ENCODE results near the gene PTPRN2. TPM values are rescaled to one million over a fixed set of nuclear protein-coding genes. Genes with fewer than 3 reads are reported as not detected.

Gene PTPRN2
- total RNA-seq, 2 experiments from 2014 or later, result 0.70 TPM; not detected in 1

DNA sequence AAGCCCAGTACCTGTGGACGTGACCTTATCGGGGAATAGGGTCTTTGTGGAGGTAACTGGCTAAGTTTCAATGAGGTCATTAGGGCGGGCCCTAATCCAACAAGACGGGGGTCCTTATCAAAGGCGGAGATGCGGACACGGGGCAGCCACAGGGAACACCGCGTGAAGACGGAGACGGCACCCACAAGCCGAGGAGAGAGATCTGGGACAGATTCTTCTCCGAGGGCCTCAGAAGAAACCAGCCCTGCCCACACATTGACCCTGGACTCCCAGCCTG lies 733.9 kb downstream of the PTPRN2 start:
- no peaks in the 10 kb centered on the region for H3K9me2 ChIP-seq (ENCODE audit: insufficient read depth, low read length)
- no peaks in the 10 kb centered on the region for H4K20me1 ChIP-seq (ENCODE audit: insufficient read depth, low read length)
- POLR2A ChIA-PET, result no interaction called here
- H2AFZ ChIP-seq (ENCODE audit: low read length), result no peak overlapping the region
- CTCF ChIA-PET (ENCODE audit: unreplicated experiment), result no interaction called here
- no peaks in the 10 kb centered on the region for H3K36me3 ChIP-seq (ENCODE audit: insufficient read depth, low read length)
- H3K4me3 ChIP-seq (ENCODE audit: low read depth, low read length, poor library complexity, severe bottlenecking), result no peak overlapping the region
- no peak overlapping the region for H3K4me2 ChIP-seq (ENCODE audit: low read length)
- TF ChIP-seq EZH2phosphoT487 (IDR thresholded peaks at IDR 0.05; ENCODE audit: borderline replicate concordance, low read depth, low read length), result no peak
- TF ChIP-seq CTCF (conservative IDR thresholded peaks at IDR 0.05; ENCODE audit: low read length), result no peak
- H3K4me1 ChIP-seq (ENCODE audit: insufficient read depth, low read length, poor library complexity, severe bottlenecking), result no peaks in the 10 kb centered on the region
- no peaks in the 10 kb centered on the region for H3K9me3 ChIP-seq (ENCODE audit: low read length)
- BruUV-seq (replicated peaks), result no TSS peak
- intact Hi-C loops (cut with micrococcal nuclease; ENCODE audit: unreplicated experiment), result no loop called here
- no peaks in the 10 kb centered on the region for H3K79me2 ChIP-seq (ENCODE audit: insufficient read depth, low read depth, low read length)
- no peak overlapping the region for H3K27ac ChIP-seq (ENCODE audit: low read depth, low read length, poor library complexity, severe bottlenecking)
- no peak for DNase-seq (ENCODE audit: low spot score)

DNA sequence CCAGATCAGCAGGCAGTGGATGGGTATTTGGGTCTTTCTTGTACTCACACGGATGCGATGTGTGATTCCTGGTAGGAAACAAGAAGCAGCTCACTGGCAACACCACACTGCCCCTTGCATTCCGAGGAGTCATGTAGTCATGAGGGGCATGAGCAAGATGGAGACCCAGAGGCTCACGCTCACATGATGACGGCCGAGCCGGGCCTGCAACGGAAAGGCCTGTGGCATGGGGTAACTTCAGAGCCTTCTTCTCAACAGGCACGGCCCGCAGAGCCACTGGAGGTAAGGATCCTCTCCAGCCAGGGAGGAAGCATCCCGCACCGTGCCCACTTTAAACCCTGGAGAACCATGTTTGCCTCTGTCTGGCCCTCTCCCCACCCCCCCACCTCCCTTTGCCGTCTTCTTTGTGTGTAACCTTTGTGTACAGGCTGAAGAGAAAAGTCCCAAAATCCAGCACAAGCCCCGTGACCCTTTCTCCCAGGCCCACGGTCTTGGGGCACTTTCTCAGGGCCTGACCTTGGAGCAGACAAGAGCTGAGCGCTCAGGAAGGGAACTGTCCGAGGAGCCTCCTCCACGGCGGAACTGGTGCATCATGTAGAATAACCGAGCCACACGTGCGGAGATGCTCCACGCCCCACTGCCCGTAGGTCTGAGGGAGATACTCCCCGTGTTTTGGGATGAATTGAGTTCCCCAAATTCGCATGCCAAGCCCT lies 734.4 kb downstream of the PTPRN2 start:
- no peak for TF ChIP-seq CTCF (conservative IDR thresholded peaks at IDR 0.05; ENCODE audit: low read length)
- TF ChIP-seq EZH2phosphoT487 (IDR thresholded peaks at IDR 0.05; ENCODE audit: borderline replicate concordance, low read depth, low read length), result no peak
- no peak overlapping the region for H3K4me3 ChIP-seq (ENCODE audit: low read depth, low read length, poor library complexity, severe bottlenecking)
- H4K20me1 ChIP-seq (ENCODE audit: insufficient read depth, low read length), result no peaks in the 10 kb centered on the region
- ChIA-PET POLR2A (no interaction called here), CTCF (ENCODE audit: unreplicated experiment) (no interaction called here)
- H2AFZ ChIP-seq (ENCODE audit: low read length), result no peak overlapping the region
- H3K79me2 ChIP-seq (ENCODE audit: insufficient read depth, low read depth, low read length), result no peaks in the 10 kb centered on the region
- H3K4me2 ChIP-seq (ENCODE audit: low read length), result no peak overlapping the region
- H3K9me2 ChIP-seq (ENCODE audit: insufficient read depth, low read length), result no peaks in the 10 kb centered on the region
- no peak for DNase-seq (ENCODE audit: low spot score)
- BruUV-seq (replicated peaks), result no TSS peak
- H3K9me3 ChIP-seq (ENCODE audit: low read length), result no peaks in the 10 kb centered on the region
- intact Hi-C loops (cut with micrococcal nuclease; ENCODE audit: unreplicated experiment), result no loop called here
- H3K27ac ChIP-seq (ENCODE audit: low read depth, low read length, poor library complexity, severe bottlenecking), result no peak overlapping the region
- H3K4me1 ChIP-seq (ENCODE audit: insufficient read depth, low read length, poor library complexity, severe bottlenecking), result no peaks in the 10 kb centered on the region
- no peaks in the 10 kb centered on the region for H3K36me3 ChIP-seq (ENCODE audit: insufficient read depth, low read length)

DNA sequence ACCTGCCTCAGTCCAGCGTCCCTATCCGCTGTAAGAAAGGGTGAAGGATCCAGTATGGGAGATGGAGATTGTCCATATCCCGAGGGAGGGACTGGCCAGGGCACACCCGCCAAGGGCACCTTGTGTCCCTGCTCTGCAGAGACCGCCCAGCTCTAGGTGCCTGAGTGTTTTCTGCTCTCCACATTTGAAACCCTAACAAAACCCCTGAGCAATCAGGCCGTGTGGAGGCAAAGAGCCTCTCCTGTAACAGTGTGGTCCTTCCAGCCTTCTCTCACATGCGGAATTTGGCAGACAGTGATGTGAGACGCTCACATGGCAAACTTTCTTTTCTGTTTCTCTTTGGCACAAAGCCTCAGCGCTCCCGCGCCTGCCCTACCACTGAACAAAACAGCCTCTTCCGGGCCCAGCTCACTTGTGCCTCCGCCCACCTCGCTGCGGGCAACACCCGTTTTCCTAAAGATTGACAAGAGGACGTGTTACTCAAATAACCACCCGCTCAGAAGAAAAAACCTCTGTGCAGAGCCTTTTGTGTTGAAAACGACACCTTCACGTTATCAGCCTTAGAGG lies 736.0 kb downstream of the PTPRN2 start:
- no peaks in the 10 kb centered on the region for H3K9me2 ChIP-seq (ENCODE audit: insufficient read depth, low read length)
- H3K4me1 ChIP-seq (ENCODE audit: insufficient read depth, low read length, poor library complexity, severe bottlenecking), result no peaks in the 10 kb centered on the region
- H2AFZ ChIP-seq (ENCODE audit: low read length), result no peak overlapping the region
- ChIA-PET POLR2A (no interaction called here), CTCF (ENCODE audit: unreplicated experiment) (no interaction called here)
- DNase-seq (ENCODE audit: low spot score), result no peak
- no peak overlapping the region for H3K4me2 ChIP-seq (ENCODE audit: low read length)
- H4K20me1 ChIP-seq (ENCODE audit: insufficient read depth, low read length), result no peaks in the 10 kb centered on the region
- no peaks in the 10 kb centered on the region for H3K79me2 ChIP-seq (ENCODE audit: insufficient read depth, low read depth, low read length)
- no peak overlapping the region for H3K27ac ChIP-seq (ENCODE audit: low read depth, low read length, poor library complexity, severe bottlenecking)
- no peak for TF ChIP-seq CTCF (conservative IDR thresholded peaks at IDR 0.05; ENCODE audit: low read length)
- H3K9me3 ChIP-seq (ENCODE audit: low read length), result no peaks in the 10 kb centered on the region
- H3K4me3 ChIP-seq (ENCODE audit: low read depth, low read length, poor library complexity, severe bottlenecking), result no peak overlapping the region
- no peaks in the 10 kb centered on the region for H3K36me3 ChIP-seq (ENCODE audit: insufficient read depth, low read length)
- no TSS peak for BruUV-seq (replicated peaks)
- intact Hi-C loops (cut with micrococcal nuclease; ENCODE audit: unreplicated experiment), result no loop called here

Data from OCI-LY7 (cell line).